Activated CD8-positive, alpha-beta T cell treated with anti-CD3 and anti-CD28 coated beads, Interleukin-2, amount 10 ng/mL, durations not matched to agents 7 days and 5 days (primary cell): ENCODE results near the gene SART1. TPM values are rescaled to one million over a fixed set of nuclear protein-coding genes. Genes with fewer than 3 reads are reported as not detected.

Source experiments
- ATAC-seq: fragments of 150-1000 bp; cut with Tn5 transposase; one replicate; pipeline ENCODE4 v1.10.0; 2021; ENCODE audit warnings: moderate library complexity
- CTCF ChIA-PET: fragments of 350-600 bp; sonication (Branson Sonifier 250); formaldehyde crosslinking; loops from one replicate; lab custom pipeline; 2021; ENCODE audit warnings: antibody characterized with exemption; lab: Charles Lee
- POLR2A ChIA-PET: fragments of 350-600 bp; sonication (Branson Sonifier 250); formaldehyde crosslinking; loops from one replicate; lab custom pipeline; 2021; ENCODE audit warnings: antibody characterized with exemption; lab: Charles Lee
- DNase-seq: peaks from one replicate; pipeline ENCODE4 v3.0.0-alpha.2; 2020
- H3K27ac Mint-ChIP-seq: one replicate; pipeline ENCODE4 v1.8.0; 2021; ENCODE audit warnings: mild to moderate bottlenecking, mixed read lengths
- H3K27me3 Mint-ChIP-seq: one replicate; pipeline ENCODE4 v1.8.0; 2021; ENCODE audit warnings: low read depth, mixed read lengths
- H3K36me3 Mint-ChIP-seq: one replicate; pipeline ENCODE4 v1.8.0; 2021; ENCODE audit warnings: low read depth, mixed read lengths
- H3K4me1 Mint-ChIP-seq: one replicate; pipeline ENCODE4 v1.8.0; 2021; ENCODE audit warnings: low read depth, mixed read lengths
- H3K4me3 Mint-ChIP-seq: one replicate; pipeline ENCODE4 v1.8.0; 2021; ENCODE audit warnings: mild to moderate bottlenecking, mixed read lengths
- H3K9me3 Mint-ChIP-seq: one replicate; pipeline ENCODE4 v1.8.0; 2022; ENCODE audit warnings: mixed read lengths; ENCODE audit not compliant: insufficient read depth
- total RNA-seq, 2 experiments: library from RNA; stranded (reverse); gene quantifications; one replicate each; pipeline ENCODE4 v1.2.3, GENCODE V29; 2021

SART1 gene
- total RNA-seq, 2 experiments from 2014 or later, result 88.0 to 90.3 TPM

DNA sequence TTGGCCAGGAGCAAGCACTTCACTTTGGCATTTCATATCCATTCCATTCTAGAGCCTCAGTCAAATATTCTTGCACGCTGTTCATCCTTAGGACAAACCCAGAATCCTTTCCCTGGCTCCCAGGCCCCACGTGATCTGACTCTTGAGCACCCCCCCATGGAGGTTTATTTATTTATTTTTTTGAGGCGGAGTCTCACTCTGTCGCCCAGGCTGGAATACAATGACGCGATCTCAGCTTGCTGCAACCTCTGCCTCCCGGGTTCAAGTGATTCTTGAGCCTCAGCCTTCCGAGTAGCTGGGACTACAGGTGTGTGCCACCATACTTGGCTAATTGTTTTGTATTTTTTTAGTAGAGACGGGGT is 29.0 kb upstream of the SART1 start:
- Mint-ChIP-seq H3K36me3 (peaks cover 12% of the 10 kb centered on the region), H3K27me3 (peaks cover 2% of the 10 kb centered on the region), H3K27ac (peak overlapping the region; percentile 82), H3K9me3 (no peaks in the 10 kb centered on the region), H3K4me3 (no peak overlapping the region), H3K4me1 (peaks cover 48% of the 10 kb centered on the region)
- POLR2A ChIA-PET, result interaction anchor here (0.7 to 3.7 kb wide), 5 partner anchors 9 to 46 kb away, joined by 3 to 24 read pairs (median 4); partner anchors contain the start of genes CCDC85B and FIBP
- DNase-seq (no peak), ATAC-seq (no peak)
- CTCF ChIA-PET, result interaction anchor here (0.9 to 2.6 kb wide), 12 partner anchors 9 to 153 kb away, joined by 3 to 43 read pairs (median 6); partner anchors contain the start of genes CCDC85B and FIBP

DNA sequence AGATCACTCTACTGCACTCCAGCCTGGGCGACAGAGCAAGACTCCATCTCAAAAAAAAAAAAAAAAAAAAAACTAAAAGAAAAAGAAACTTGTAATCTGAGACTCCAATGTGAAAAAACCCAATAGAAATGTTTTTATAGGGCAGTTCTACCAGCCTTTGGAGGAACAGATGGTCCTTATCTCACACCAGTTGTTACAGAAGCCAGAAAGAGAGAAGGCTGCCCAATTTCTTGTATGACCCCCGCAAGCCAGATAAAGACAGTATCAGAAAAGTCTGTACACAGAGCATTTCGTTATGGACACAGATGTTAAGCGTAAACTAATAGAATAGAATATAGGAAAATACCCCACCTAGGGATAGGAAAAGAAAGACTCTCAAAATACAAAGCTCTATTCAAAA is 27.5 kb upstream of the SART1 start:
- Mint-ChIP-seq H3K4me1 (peaks cover 34% of the 10 kb centered on the region), H3K4me3 (no peak overlapping the region), H3K9me3 (no peaks in the 10 kb centered on the region), H3K27ac (no peak overlapping the region), H3K27me3 (peaks cover 11% of the 10 kb centered on the region), H3K36me3 (peaks cover 6% of the 10 kb centered on the region)
- DNase-seq (no peak), ATAC-seq (no peak)
- ChIA-PET POLR2A (no interaction called here), CTCF (interaction anchor here (0.8 to 2.0 kb wide), 4 partner anchors 16 to 50 kb away, joined by 3 to 6 read pairs (median 4); partner anchors contain the start of gene CCDC85B)

DNA sequence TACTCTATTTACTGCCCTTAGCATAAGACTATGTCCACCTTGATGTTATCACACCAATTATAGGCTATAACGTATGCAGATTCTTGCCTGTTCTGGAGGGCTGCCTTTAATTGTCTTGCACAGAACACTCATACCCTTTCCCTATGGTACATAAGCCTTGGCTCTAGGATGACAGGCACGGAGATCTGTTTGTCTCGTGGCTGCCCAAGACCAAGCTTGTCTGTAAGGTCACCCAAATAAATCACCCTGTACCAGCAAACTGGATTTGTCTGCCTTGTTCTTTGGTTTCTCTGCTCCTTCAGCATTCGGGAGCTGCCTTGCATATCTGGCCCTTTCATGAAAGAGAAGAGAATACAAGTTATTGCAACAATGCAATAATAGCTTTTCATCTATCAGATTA is 23.8 kb upstream of the SART1 start:
- H3K27ac Mint-ChIP-seq, result no peak overlapping the region

DNA sequence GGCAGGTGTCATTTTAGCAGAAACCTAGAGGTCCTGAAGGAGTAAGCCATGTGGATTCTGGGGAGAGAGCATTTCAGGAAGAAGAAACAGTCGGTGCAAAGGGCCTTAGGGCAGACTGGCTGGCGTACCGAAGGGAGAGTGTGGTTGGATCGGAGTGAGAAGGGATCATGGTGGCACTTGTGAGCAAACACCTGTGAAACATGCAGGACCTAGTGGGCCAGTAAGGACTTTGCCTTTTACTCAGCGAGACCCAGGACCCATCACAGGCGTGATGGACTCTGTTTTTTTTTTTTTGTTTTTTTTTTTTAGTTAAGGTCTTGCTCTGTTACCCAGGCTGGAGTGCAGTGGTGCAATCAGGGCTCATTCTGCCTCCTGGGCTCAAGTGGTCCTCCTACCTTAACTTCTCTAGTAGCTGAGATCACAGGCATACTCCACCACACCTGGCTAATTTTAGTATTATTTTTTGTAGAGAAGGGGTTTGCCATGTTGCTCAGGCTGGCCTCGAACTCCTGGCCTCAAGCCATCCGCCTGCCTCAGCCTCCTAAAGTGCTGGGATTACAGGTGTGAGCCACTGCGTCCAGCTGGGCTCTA is 19.7 kb upstream of the SART1 start:
- Mint-ChIP-seq H3K9me3 (no peaks in the 10 kb centered on the region), H3K36me3 (no peaks in the 10 kb centered on the region), H3K27ac (no peak overlapping the region), H3K4me3 (no peak overlapping the region), H3K4me1 (no peaks in the 10 kb centered on the region), H3K27me3 (peaks cover 20% of the 10 kb centered on the region)
- no peak for ATAC-seq
- POLR2A ChIA-PET, result interaction anchor here (1.5 kb wide), 1 partner anchor 10 kb away, joined by 3 read pairs; no protein-coding TSS in a partner anchor
- CTCF ChIA-PET, result no interaction called here
- DNase-seq, result no peak

More for the DNA sequence above, 23.8 kb upstream of the SART1 start:
- ChIA-PET POLR2A (interaction anchor here (0.6 to 0.9 kb wide), 2 partner anchors 37 to 210 kb away, joined by 5 read pairs; no protein-coding TSS in a partner anchor), CTCF (interaction anchor here (0.7 to 1.0 kb wide), 2 partner anchors 19 to 48 kb away, joined by 3 read pairs; no protein-coding TSS in a partner anchor)
- peaks cover 3% of the 10 kb centered on the region for H3K4me1 Mint-ChIP-seq
- H3K9me3 Mint-ChIP-seq, result no peaks in the 10 kb centered on the region
- DNase-seq (no peak), ATAC-seq (no peak)
- peaks cover 20% of the 10 kb centered on the region for H3K27me3 Mint-ChIP-seq
- H3K36me3 Mint-ChIP-seq, result no peaks in the 10 kb centered on the region
- H3K4me3 Mint-ChIP-seq, result no peak overlapping the region

DNA sequence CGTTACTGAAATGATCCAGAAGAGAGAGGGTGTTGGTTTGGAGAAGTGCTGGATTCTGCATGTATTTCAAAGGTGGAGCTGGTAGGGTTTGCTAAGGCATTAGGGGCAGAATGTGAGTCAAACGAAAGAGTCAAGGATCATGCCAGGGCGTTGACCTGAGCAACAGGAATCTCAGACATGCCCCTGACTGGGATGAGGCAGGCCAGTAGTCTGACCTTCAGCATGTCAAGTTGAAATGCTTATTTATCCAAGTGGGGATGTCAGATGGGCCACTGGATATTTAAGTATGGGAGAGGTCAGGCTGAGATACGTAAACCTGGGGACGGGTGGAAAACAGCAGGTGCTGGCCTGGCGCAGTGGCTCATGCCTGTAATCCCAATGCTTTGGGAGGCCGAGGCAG is 19.0 kb upstream of the SART1 start:
- CTCF ChIA-PET, result interaction anchor here (0.6 kb wide), 1 partner anchor 14 kb away, joined by 3 read pairs; no protein-coding TSS in a partner anchor
- H3K27me3 Mint-ChIP-seq, result peaks cover 17% of the 10 kb centered on the region
- H3K4me1 Mint-ChIP-seq, result no peaks in the 10 kb centered on the region
- H3K4me3 Mint-ChIP-seq, result no peak overlapping the region
- H3K36me3 Mint-ChIP-seq, result no peaks in the 10 kb centered on the region
- no peak for DNase-seq
- ATAC-seq, result no peak
- no peak overlapping the region for H3K27ac Mint-ChIP-seq
- no peaks in the 10 kb centered on the region for H3K9me3 Mint-ChIP-seq
- POLR2A ChIA-PET, result no interaction called here

DNA sequence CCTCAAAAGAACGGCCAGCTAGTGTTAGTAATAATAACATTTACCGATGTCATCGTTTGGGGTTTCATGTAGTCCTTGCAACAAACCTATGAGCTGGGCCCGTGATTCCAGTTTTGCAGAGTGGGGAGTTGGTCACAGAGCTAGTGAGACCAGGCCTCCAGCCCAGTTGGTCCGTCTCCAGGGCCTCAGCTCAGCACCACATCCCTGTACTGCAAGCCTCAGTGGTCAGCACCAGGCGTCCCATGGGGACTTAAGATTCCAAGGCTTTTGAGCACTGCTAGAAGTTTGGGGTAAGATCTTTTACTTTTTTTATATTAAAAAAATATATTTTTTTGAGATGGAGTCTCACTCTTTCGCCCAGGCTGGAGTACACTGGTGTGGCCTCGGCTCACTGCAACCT is 17.3 kb upstream of the SART1 start:
- ChIA-PET CTCF (interaction anchor here (1.8 kb wide), 1 partner anchor 12 kb away, joined by 9 read pairs; no protein-coding TSS in a partner anchor), POLR2A (no interaction called here)
- H3K9me3 Mint-ChIP-seq, result no peaks in the 10 kb centered on the region
- DNase-seq (no peak), ATAC-seq (no peak)
- H3K36me3 Mint-ChIP-seq, result no peaks in the 10 kb centered on the region
- H3K4me3 Mint-ChIP-seq, result no peak overlapping the region
- peaks cover 13% of the 10 kb centered on the region for H3K27me3 Mint-ChIP-seq
- no peak overlapping the region for H3K27ac Mint-ChIP-seq
- H3K4me1 Mint-ChIP-seq, result no peaks in the 10 kb centered on the region

DNA sequence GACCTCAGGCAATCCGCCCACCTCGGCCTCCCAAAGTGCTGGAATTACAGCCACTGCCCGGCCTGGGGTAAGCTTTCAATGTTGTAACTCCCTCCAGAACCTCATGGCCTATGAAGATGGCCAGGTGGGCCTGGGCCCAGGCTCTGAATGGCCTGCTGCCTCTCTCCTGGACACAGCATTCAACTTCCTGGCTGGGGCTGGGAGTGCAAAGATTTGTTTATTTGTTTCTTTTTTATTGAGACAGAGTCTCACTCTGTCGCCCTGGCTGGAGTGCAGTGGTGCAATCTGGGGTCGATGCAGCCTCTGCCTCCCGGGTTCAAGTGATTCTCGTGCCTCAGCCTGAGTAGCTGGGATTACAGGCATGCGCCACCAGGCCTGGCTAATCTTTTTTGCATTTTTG is 16.8 kb upstream of the SART1 start:
- Mint-ChIP-seq H3K36me3 (no peaks in the 10 kb centered on the region), H3K4me1 (no peaks in the 10 kb centered on the region)

DNA sequence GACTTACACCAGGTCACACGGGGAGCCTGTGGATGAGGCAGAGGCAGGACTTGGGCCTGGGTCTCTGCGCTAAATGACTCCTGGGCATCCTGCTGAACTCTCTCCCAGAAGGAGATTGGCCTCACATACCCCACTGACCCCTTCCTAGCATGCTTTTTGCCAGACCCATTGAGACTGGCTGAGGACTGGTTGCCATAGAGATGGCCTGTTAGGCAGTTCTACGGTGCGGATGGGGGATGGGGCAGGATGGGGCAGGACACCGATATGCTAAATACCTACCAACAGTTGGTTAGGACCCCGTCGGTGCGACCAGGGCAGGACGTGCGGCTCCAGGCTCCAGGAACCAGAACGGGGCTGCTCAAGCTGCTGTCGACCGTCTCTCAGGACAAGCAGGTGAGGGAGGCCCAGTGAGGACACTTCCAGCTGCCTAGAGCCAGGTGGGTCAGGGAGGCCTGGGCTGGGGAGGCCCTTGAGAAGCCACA is 16.1 kb upstream of the SART1 start, which contains the start of gene TSGA10IP:
TSGA10IP (plus strand) TSS at position 51 of the 482 bp plus-strand sequence; CDS start at position 247, 196 bp downstream.
- ChIA-PET CTCF (no interaction called here), POLR2A (no interaction called here)
- H3K27me3 Mint-ChIP-seq, result peaks cover 10% of the 10 kb centered on the region

More for the DNA sequence above, 16.8 kb upstream of the SART1 start:
- no peak for ATAC-seq
- DNase-seq, result no peak
- no peak overlapping the region for H3K27ac Mint-ChIP-seq
- ChIA-PET POLR2A (no interaction called here), CTCF (interaction anchor here (1.8 kb wide), 1 partner anchor 12 kb away, joined by 9 read pairs; no protein-coding TSS in a partner anchor)
- H3K4me3 Mint-ChIP-seq, result no peak overlapping the region
- peaks cover 13% of the 10 kb centered on the region for H3K27me3 Mint-ChIP-seq
- H3K9me3 Mint-ChIP-seq, result no peaks in the 10 kb centered on the region

DNA sequence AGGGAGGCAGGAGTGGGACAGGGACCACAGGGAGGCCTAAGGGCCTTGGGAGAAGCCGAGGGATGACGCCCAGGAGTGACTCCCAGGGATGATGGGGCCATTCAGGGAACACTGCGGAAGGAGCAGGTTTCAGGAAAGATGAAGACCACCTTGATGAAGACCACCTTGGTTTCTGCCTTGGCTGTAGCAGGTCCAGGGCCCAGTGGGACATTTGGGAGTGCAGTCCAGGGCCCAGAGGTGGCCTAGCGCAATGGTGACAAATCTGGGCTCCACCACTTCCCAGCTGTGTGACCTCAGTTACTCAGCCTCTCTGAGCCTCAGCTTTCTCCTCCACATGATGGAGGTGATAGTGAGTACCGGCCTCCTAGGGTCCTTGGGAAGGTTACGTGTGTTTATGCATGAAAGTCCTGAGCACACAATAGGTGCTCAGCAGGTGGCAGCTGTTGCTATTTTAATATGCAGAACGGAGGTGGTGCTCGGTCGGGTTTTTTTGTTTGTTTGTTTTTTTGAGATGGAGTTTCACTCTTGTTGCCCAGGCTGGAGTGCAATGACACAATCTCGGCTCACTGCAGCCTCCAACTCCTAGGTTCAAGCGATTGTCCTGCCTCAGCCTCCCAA is 15.5 kb upstream of the SART1 start:
- DNase-seq (no peak), ATAC-seq (no peak)
- Mint-ChIP-seq H3K4me1 (no peaks in the 10 kb centered on the region), H3K27me3 (peaks cover 11% of the 10 kb centered on the region), H3K4me3 (no peak overlapping the region), H3K27ac (no peak overlapping the region), H3K36me3 (no peaks in the 10 kb centered on the region), H3K9me3 (no peaks in the 10 kb centered on the region)
- ChIA-PET CTCF (no interaction called here), POLR2A (no interaction called here)

More for the DNA sequence above, 16.1 kb upstream of the SART1 start, which contains the start of gene TSGA10IP:
- Mint-ChIP-seq H3K9me3 (no peaks in the 10 kb centered on the region), H3K4me1 (no peaks in the 10 kb centered on the region), H3K4me3 (no peak within 1 kb of the TSS), H3K36me3 (no peaks in the 10 kb centered on the region), H3K27ac (no peak within 1 kb of the TSS)
- ATAC-seq (no peak), DNase-seq (no peak)

DNA sequence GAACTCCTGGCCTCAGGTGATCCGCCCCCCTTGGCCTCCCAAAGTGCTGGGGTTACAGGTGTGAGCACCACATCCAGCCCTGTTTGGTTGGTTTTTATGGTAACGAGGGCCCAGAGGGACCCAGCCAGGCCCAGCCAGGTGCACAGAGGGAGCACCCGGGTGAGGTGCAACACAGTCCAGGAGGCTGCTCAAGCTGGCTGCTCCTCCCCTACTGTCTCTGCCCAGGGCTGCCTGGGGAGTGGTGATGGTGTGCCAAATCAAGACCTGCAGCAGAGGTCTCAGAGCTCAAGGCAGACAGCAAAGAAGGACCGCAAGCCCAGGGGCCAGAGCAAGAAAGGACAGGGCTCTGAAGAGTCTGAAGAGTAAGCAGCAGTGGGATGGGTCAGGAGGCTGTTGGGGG is 14.9 kb upstream of the SART1 start:
- Mint-ChIP-seq H3K4me3 (no peak overlapping the region), H3K36me3 (no peaks in the 10 kb centered on the region), H3K27ac (no peak overlapping the region), H3K4me1 (no peaks in the 10 kb centered on the region), H3K9me3 (no peaks in the 10 kb centered on the region), H3K27me3 (peaks cover 8% of the 10 kb centered on the region)
- ChIA-PET CTCF (no interaction called here), POLR2A (no interaction called here)
- no peak for DNase-seq
- no peak for ATAC-seq

DNA sequence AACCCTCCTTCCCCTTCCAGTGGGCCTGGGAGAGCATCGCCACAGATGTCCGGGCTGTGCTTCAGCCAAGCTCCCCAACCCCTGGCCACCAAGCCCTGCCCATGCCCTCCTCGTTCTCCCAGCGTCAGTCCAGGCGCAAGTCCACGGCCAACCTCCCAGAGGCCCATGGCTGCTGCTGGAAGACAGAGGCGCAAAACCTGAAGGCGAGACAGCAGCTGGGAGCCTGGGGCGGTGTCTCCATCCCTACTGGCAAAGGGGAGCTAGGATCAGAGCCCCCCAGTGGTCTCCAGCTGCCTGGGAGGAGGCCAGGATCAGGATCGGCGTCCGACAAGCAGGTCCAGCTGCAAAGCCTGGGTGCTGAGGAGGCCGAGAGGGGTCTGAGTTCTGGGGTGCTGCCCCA is 14.4 kb upstream of the SART1 start:
- CTCF ChIA-PET, result no interaction called here
- Mint-ChIP-seq H3K9me3 (no peaks in the 10 kb centered on the region), H3K27me3 (peaks cover 9% of the 10 kb centered on the region), H3K4me1 (no peaks in the 10 kb centered on the region), H3K4me3 (no peak overlapping the region), H3K36me3 (no peaks in the 10 kb centered on the region), H3K27ac (no peak overlapping the region)
- POLR2A ChIA-PET, result no interaction called here
- DNase-seq (no peak), ATAC-seq (no peak)
